Loucy (cell line): Measurements from ENCODE around the gene ZSWIM6.
A peak's percentile ranks its signal among the peaks of the same experiment; 100 is the strongest.

Experiments
- H2AFZ ChIP-seq: fragments of 200-600 bp; sonication (generic); 2 replicates; pipeline ENCODE4 v1.6.0; 2016; ENCODE audit warnings: antibody characterized with exemption, mild to moderate bottlenecking, low read length, moderate library complexity
- H3F3A ChIP-seq: fragments of 200-600 bp; 2 replicates; pipeline ENCODE4 v1.6.0; 2016; ENCODE audit warnings: antibody characterized with exemption, low read depth, mild to moderate bottlenecking
- H3K27me3 ChIP-seq: fragments of 200-600 bp; sonication (generic); 2 replicates; pipeline ENCODE4 v1.6.1; 2014; ENCODE audit warnings: low read length, mild to moderate bottlenecking; ENCODE audit not compliant: insufficient read depth, poor library complexity, severe bottlenecking
- H3K36me3 ChIP-seq: fragments of 200-600 bp; sonication (generic); 2 replicates; pipeline ENCODE4 v1.6.1; 2016; ENCODE audit warnings: low read length; ENCODE audit not compliant: insufficient read depth
- H3K4me1 ChIP-seq: fragments of 200-600 bp; sonication (generic); 2 replicates; pipeline ENCODE4 v1.5.1; 2014; ENCODE audit warnings: low read length, mild to moderate bottlenecking; ENCODE audit not compliant: insufficient read depth, poor library complexity, severe bottlenecking
- H3K4me2 ChIP-seq: fragments of 200-600 bp; sonication (generic); 2 replicates; pipeline ENCODE4 v1.6.0; 2014; ENCODE audit warnings: antibody characterized with exemption, low read length, low read depth, mild to moderate bottlenecking; ENCODE audit not compliant: poor library complexity, severe bottlenecking
- H3K4me3 ChIP-seq: fragments of 200-600 bp; sonication (generic); 2 replicates; pipeline ENCODE4 v1.5.1; 2014; ENCODE audit warnings: low read length, mild to moderate bottlenecking, mixed read lengths; ENCODE audit not compliant: poor library complexity, severe bottlenecking
- H3K79me2 ChIP-seq: fragments of 200-600 bp; sonication (generic); 2 replicates; pipeline ENCODE4 v1.6.1; 2014; ENCODE audit warnings: low read length; ENCODE audit not compliant: insufficient read depth
- H3K9ac ChIP-seq: fragments of 200-600 bp; sonication (generic); 2 replicates; pipeline ENCODE4 v1.6.0; 2014; ENCODE audit warnings: mild to moderate bottlenecking, low read depth, low read length, moderate library complexity; ENCODE audit not compliant: poor library complexity, severe bottlenecking
- H3K9me2 ChIP-seq: fragments of 200-600 bp; sonication (generic); replicated peaks from 2 replicates; pipeline ENCODE4 v1.6.1; 2016; ENCODE audit warnings: low read depth, low read length, mixed read lengths
- H3K9me3 ChIP-seq: fragments of 200-600 bp; sonication (generic); 2 replicates; pipeline ENCODE4 v1.6.1; 2014; ENCODE audit warnings: mild to moderate bottlenecking, antibody characterized with exemption, low read length, low read depth; ENCODE audit not compliant: insufficient read depth
- H4K20me1 ChIP-seq: fragments of 200-600 bp; sonication (generic); 2 replicates; pipeline ENCODE4 v1.6.0; 2014; ENCODE audit warnings: antibody characterized with exemption, low read length, mild to moderate bottlenecking; ENCODE audit not compliant: insufficient read depth, poor library complexity, severe bottlenecking
- EZH2phosphoT487 ChIP-seq: fragments of 200-600 bp; IDR thresholded peaks from 2 replicates; pipeline ENCODE4 v1.6.1; 2018; ENCODE audit warnings: antibody characterized with exemption, mild to moderate bottlenecking, moderate library complexity, borderline replicate concordance
- TF ChIP-seq, protein P1 (sequence below): fragments of 200-600 bp; sonication (generic); conservative IDR thresholded peaks from 2 replicates; pipeline ENCODE4 v1.5.1; 2014; ENCODE audit warnings: mild to moderate bottlenecking, antibody characterized with exemption, low read length

Gene ZSWIM6

DNA sequence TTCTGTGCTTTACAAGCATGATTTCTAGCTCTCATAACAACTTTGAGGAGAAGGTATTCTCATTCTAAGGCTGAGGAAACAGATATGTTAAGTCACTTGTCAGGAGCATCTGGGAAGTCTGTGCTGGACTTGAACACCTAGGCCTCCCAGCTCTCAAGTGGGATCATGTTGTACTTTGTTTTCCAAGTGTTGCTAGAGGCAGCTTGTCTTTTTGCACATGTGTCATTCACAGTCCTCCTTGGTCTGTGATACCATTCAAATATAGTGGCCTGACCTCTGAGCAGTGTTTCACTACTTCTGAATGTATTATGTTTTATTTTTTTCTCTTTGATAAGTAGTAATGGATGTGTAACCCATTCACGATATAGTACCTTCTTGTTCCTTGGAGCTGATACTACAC, 21.2 kb downstream of the ZSWIM6 start:
- Histone ChIP-seq H3K36me3 (no peaks in the 10 kb centered on the region; the same call in 1 of the 2 replicates), H3K9ac (no peak overlapping the region), H3K9me3 (peaks cover 7% of the 10 kb centered on the region; the same call in 1 of the 2 replicates), H4K20me1 (peaks cover 12% of the 10 kb centered on the region), H3K79me2 (peaks cover 43% of the 10 kb centered on the region), H2AFZ (no peak overlapping the region), H3K27me3 (peaks cover 3% of the 10 kb centered on the region), H3K9me2 (no peaks in the 10 kb centered on the region), H3K4me3 (no peak overlapping the region), H3K4me1 (peaks cover 7% of the 10 kb centered on the region), H3F3A (no peaks in the 10 kb centered on the region), H3K4me2 (no peak overlapping the region)
- no peak for TF ChIP-seq EZH2phosphoT487
- TF ChIP-seq, protein P1, sequence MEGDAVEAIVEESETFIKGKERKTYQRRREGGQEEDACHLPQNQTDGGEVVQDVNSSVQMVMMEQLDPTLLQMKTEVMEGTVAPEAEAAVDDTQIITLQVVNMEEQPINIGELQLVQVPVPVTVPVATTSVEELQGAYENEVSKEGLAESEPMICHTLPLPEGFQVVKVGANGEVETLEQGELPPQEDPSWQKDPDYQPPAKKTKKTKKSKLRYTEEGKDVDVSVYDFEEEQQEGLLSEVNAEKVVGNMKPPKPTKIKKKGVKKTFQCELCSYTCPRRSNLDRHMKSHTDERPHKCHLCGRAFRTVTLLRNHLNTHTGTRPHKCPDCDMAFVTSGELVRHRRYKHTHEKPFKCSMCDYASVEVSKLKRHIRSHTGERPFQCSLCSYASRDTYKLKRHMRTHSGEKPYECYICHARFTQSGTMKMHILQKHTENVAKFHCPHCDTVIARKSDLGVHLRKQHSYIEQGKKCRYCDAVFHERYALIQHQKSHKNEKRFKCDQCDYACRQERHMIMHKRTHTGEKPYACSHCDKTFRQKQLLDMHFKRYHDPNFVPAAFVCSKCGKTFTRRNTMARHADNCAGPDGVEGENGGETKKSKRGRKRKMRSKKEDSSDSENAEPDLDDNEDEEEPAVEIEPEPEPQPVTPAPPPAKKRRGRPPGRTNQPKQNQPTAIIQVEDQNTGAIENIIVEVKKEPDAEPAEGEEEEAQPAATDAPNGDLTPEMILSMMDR: no peak

DNA sequence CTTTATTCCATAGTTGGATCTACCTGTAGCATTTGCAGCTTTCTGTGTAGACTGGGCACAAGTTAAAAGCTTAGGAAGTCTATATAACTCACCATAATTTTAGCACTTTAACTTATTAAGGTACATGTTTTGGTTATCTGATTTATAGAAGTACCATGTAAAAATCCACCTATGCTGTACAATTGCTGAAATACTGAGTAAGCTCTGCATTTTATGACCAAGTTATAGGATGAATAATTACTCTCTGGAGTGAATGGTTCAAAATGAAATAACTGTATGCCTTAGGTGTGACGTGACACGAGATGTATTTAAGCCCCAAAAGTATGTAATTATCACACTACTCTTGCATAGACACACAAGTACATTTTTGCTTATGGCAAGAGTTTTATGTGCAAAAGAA, 22.1 kb downstream of the ZSWIM6 start:
- Histone ChIP-seq H3K36me3 (no peaks in the 10 kb centered on the region; the same call in 1 of the 2 replicates), H3K4me2 (no peak overlapping the region), H3F3A (no peaks in the 10 kb centered on the region), H3K27me3 (peaks cover 3% of the 10 kb centered on the region), H3K9me3 (peaks cover 7% of the 10 kb centered on the region; the same call in 1 of the 2 replicates), H3K9me2 (no peaks in the 10 kb centered on the region), H3K4me1 (no peaks in the 10 kb centered on the region), H3K79me2 (peaks cover 46% of the 10 kb centered on the region), H4K20me1 (peaks cover 6% of the 10 kb centered on the region), H3K4me3 (no peak overlapping the region), H3K9ac (no peak overlapping the region), H2AFZ (no peak overlapping the region)
- no peak for TF ChIP-seq EZH2phosphoT487
- TF ChIP-seq, protein P1: no peak

DNA sequence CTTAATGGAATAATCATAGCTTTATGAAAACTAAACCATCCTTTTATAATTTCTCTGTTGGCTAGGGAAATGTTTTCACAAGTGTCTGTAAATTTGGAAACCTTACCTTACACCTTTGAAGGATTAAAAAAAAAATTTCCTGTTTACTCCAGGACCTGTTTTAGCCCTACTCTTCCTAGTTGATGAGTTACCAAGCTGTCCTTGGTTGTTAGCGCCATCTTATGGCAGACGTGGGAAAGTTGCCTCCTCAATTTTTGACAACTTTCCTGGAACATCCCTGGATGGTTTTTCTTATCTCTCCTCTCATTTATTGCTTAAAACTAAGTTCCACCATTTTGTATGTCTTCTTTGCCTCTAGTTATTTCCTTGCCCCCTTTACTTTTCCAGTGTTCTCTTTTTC, 25.7 kb downstream of the ZSWIM6 start:
- Histone ChIP-seq H3K4me3 (no peak overlapping the region), H3K9ac (no peak overlapping the region), H3K9me3 (peaks cover 7% of the 10 kb centered on the region; the same call in 1 of the 2 replicates), H3F3A (no peaks in the 10 kb centered on the region), H3K36me3 (no peaks in the 10 kb centered on the region; the same call in 1 of the 2 replicates), H3K4me2 (no peak overlapping the region), H2AFZ (no peak overlapping the region), H3K9me2 (no peaks in the 10 kb centered on the region), H3K27me3 (peaks cover 3% of the 10 kb centered on the region), H3K79me2 (peaks cover 52% of the 10 kb centered on the region), H3K4me1 (no peaks in the 10 kb centered on the region), H4K20me1 (peaks cover 2% of the 10 kb centered on the region)
- TF ChIP-seq, protein P1: peak; percentile 67
- no peak for TF ChIP-seq EZH2phosphoT487
